Right lobe of liver (tissue), 6 donors: ENCODE results near the gene NPR3. TPM values are rescaled to one million over a fixed set of nuclear protein-coding genes. Genes with fewer than 3 reads are reported as not detected.
"Not testable (repeated sequence)": the region's sequence is repeated elsewhere in the genome, so short reads cannot be mapped to it uniquely, and the experiment has no call there.

Source experiments
- ATAC-seq, 4 donors: fragments of 200-7000 bp; cut with Tn5 transposase; one replicate each; pipeline ENCODE4 v1.9.1; 2020; ENCODE audit warnings: mild to moderate bottlenecking in 4 of 4, moderate library complexity in 4 of 4
- DNase-seq, 3 donors: peaks; one replicate each; pipeline ENCODE4 v3.0.0-alpha.2; 2020
- H3K27ac ChIP-seq, 3 donors: fragments of 200-600 bp; one replicate each; pipeline ENCODE4 v1.8.0; 2022
- H3K27me3 ChIP-seq, 2 donors: fragments of 200-600 bp; one replicate each; pipeline ENCODE4 v1.8.0; 2022
- H3K36me3 ChIP-seq, 4 donors: fragments of 200-600 bp; sonication (generic) in 1 of 4; one replicate each; pipeline versions ENCODE4 v1.5.1 to v1.8.0; 2017 to 2022; ENCODE audit warnings: control low read depth in 1 of 4
- H3K4me1 ChIP-seq, 4 donors: fragments of 200-600 bp; sonication (generic) in 1 of 4; one replicate each; pipeline versions ENCODE4 v1.5.1 to v1.8.0; 2017 to 2022; ENCODE audit warnings: control low read depth in 1 of 4
- H3K4me3 ChIP-seq, 3 donors: fragments of 200-600 bp; one replicate each; pipeline ENCODE4 v1.8.0; 2022
- H3K9me3 ChIP-seq, 4 donors: fragments of 200-600 bp; sonication (generic) in 1 of 4; one replicate each; pipeline versions ENCODE4 v1.5.1 to v1.8.0; 2017 to 2022; ENCODE audit warnings: control low read depth in 1 of 4
- POLR2A ChIP-seq: fragments of 450-650 bp; IDR thresholded peaks from one replicate; pipeline ENCODE4 v1.6.1; 2017; ENCODE audit warnings: antibody characterized with exemption, mild to moderate bottlenecking
- WGBS: methylation state at CpG from one replicate; pipeline ENCODE4 v1.1.6; 2018; ENCODE audit warnings: low coverage, low lambda C conversion rate; ENCODE audit not compliant: insufficient coverage; ENCODE audit errors: missing lambda C conversion rate; 5-methylcytosine and 5-hydroxymethylcytosine counted together
- intact Hi-C, 2 donors: fragments of 100-400 bp; cut with DNase I; formaldehyde crosslinking; loops; one replicate each; pipeline versions ENCODE4 v1.11.2 to v1.14.1; 2022
- total RNA-seq, 6 experiments: library from RNA; depleted of rRNA in 2 of 6; stranded (reverse); fragments of >200 nt in 2 of 6; fragmentation: NEBNext Ultra II Directional in 3 of 6; extraction: Animal tissue kit (Norgen Biotek cat#: 25700) in 3 of 6; gene quantifications; one replicate each; pipeline versions ENCODE4 v1.1.0 to v1.2.4, GENCODE V29; 2016 to 2023
- TF ChIP-seq, protein P1 (sequence below), 4 donors: fragments of 200-600 bp in 3 of 4; fragments of 450-650 bp in 1 of 4; IDR thresholded peaks; one replicate each; pipeline versions ENCODE4 v1.5.1 to v1.8.0; 2016 to 2022; ENCODE audit warnings: antibody characterized with exemption in 4 of 4, mild to moderate bottlenecking in 2 of 4
- donor health status: DM: no; HTN: yes; CAD: no.
- donor health status: DM: no; HTN: no; CAD: no.
- donor health status: DM: no; HTN: no; CAD: no.
- donor health status: DM: no; HTN: yes; CAD: no.
- donor health status: DM: no; HTN: yes; CAD: no.

NPR3 gene
- total RNA-seq, 6 experiments from 2014 or later: 0.98 to 3.2 (median 2.4) TPM

DNA sequence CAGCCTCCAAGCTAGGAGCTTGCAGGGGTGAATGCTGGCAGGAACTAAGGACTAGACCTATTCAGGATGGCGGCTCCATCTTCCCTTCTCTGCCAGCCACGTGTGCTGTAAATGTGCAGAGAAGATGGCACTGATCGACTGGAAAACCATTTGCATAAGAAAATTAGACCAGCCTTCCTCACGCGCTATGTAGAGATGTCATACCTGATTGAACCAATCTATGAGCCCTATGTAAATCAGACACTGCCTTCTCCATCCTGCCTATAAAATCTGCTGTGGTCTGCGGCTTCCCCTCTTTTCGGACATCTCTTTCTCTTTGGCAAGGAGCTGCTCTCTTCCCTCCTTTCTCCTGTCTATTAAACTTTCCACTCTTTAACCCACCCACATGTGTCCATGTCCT, 91.6 kb downstream of the NPR3 start:
- no peaks in the 10 kb centered on the region for H3K27me3 ChIP-seq
- no peak overlapping the region for H3K27ac ChIP-seq
- 83% methylated on average over 7 of the region's 7 CpGs for WGBS
- H3K4me3 ChIP-seq: no peak overlapping the region
- ATAC-seq: no peak
- no peaks in the 10 kb centered on the region for H3K36me3 ChIP-seq
- no peak for TF ChIP-seq POLR2A
- TF ChIP-seq, protein P1, sequence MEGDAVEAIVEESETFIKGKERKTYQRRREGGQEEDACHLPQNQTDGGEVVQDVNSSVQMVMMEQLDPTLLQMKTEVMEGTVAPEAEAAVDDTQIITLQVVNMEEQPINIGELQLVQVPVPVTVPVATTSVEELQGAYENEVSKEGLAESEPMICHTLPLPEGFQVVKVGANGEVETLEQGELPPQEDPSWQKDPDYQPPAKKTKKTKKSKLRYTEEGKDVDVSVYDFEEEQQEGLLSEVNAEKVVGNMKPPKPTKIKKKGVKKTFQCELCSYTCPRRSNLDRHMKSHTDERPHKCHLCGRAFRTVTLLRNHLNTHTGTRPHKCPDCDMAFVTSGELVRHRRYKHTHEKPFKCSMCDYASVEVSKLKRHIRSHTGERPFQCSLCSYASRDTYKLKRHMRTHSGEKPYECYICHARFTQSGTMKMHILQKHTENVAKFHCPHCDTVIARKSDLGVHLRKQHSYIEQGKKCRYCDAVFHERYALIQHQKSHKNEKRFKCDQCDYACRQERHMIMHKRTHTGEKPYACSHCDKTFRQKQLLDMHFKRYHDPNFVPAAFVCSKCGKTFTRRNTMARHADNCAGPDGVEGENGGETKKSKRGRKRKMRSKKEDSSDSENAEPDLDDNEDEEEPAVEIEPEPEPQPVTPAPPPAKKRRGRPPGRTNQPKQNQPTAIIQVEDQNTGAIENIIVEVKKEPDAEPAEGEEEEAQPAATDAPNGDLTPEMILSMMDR (IDR thresholded peaks at IDR 0.05): no peak
- H3K9me3 ChIP-seq: no peaks in the 10 kb centered on the region
- intact Hi-C loops: no loop called here
- DNase-seq: no peak
- no peaks in the 10 kb centered on the region for H3K4me1 ChIP-seq

DNA sequence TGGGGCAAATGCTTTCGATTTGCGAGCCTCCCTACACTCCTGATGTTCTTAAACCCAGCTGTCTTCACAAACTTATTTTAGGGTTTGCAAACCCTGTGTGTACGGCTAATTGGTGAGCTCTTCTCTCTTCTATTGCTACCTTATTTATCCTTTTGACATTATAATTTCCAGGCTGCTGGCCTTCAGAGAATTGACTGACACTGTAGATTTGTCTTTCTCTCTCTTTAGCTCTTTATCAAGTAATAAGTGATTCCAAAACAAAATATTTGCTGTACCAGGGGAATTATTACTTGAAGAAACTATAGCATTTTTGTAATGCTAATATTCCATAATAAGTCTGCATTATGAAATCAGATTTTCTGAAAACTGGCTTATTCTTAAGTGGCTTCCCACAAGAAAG, 92.5 kb downstream of the NPR3 start:
- intact Hi-C loops: no loop called here
- H3K36me3 ChIP-seq: no peaks in the 10 kb centered on the region
- H3K4me1 ChIP-seq: no peaks in the 10 kb centered on the region
- no peak overlapping the region for H3K27ac ChIP-seq
- H3K9me3 ChIP-seq: no peaks in the 10 kb centered on the region
- 86% methylated on average over 3 of the region's 3 CpGs for WGBS
- H3K27me3 ChIP-seq: no peaks in the 10 kb centered on the region
- TF ChIP-seq POLR2A: no peak
- TF ChIP-seq, protein P1 (IDR thresholded peaks at IDR 0.05): no peak
- no peak overlapping the region for H3K4me3 ChIP-seq
- DNase-seq: no peak
- no peak for ATAC-seq

DNA sequence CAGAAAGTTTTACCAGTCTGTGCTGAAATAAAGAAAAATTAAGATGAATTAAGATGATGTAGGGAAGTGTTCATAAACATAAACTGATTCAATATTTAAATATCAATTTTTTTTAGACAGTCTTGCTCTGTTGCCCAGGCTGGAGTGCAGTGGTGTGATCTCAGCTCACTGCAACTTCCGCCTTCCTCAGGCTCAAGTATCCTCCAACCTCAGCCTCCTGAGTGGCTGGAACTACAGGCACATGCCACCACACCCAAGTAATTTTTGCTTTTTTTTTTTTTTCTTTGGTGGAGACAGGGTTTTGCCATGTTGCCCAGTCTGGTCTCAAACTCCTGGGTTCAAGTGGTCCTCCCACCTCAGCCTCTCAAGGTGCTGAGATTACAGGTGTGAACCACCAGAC, 94.3 kb downstream of the NPR3 start:
- H3K36me3 ChIP-seq, intact Hi-C loops, H3K27ac ChIP-seq, H3K27me3 ChIP-seq, H3K9me3 ChIP-seq, H3K4me3 ChIP-seq, H3K4me1 ChIP-seq, ATAC-seq, DNase-seq: not testable (repeated sequence)
- WGBS: 86% methylated on average over 1 of the region's 1 CpG

DNA sequence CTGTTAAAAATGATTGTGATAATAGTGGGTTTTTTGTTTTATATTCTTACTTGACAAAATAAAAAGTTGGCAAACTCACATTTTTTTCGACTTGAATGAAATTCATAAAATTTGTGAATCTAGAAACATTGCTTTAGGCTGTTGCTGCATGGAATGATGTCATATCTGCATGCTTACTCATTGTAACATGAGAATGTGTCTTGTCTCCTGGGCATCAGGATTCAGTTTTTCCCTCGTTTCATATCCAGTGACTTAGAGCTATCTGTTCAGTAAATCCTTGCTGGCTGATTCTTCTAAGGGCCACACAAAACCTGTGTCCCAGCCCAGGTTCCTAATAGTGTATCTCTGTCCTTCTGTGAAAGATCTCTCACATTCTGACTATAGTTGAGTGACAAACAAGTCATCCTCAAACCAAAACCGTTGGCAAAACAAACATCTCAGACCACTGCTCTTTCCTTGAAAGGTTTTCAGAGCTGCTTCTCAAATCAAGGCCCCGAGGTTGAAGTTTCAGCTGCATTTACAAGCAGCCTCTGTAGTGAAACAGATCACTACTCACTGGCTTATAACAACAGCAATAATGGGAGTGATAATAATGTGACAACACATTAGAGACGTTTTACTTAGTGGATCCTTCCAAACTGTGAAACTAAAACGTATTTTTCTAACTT, 95.0 kb downstream of the NPR3 start:
- intact Hi-C loops: no loop called here
- Histone ChIP-seq H3K27ac (no peak overlapping the region), H3K4me3 (no peak overlapping the region), H3K27me3 (no peaks in the 10 kb centered on the region), H3K9me3 (no peaks in the 10 kb centered on the region), H3K4me1 (peaks cover 0 to 3% (median 0%) of the 10 kb centered on the region in 4 donors), H3K36me3 (no peaks in the 10 kb centered on the region)
- no peak for ATAC-seq
- no peak for DNase-seq
- TF ChIP-seq, protein P1 (IDR thresholded peaks at IDR 0.05): no peak
- no peak for TF ChIP-seq POLR2A
- 21% methylated on average over 6 of the region's 6 CpGs for WGBS

DNA sequence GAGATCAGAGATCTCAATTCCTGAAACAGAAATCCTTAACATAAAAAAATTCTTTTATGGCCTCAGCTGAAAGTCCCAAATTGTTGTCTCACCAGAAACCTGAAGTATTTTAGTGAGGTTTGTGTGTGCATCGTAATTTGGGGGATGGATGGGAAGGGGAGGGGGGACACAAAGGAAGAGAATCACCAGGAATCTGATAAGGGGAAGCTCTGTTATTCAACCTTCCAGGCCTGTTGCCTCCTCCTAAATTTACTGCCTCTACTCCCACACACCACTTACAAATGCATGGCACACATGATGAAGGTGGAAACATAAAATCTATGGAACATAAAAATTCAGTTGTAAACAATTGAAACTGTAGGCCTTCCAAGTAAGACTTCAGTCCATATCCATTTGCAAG, 97.7 kb downstream of the NPR3 start:
- Histone ChIP-seq H3K4me3 (no peak overlapping the region), H3K27ac (no peak overlapping the region), H3K4me1 (peaks cover 0 to 4% (median 0%) of the 10 kb centered on the region in 4 donors), H3K36me3 (no peaks in the 10 kb centered on the region), H3K9me3 (no peaks in the 10 kb centered on the region), H3K27me3 (no peaks in the 10 kb centered on the region)
- TF ChIP-seq, protein P1 (IDR thresholded peaks at IDR 0.05): no peak
- TF ChIP-seq POLR2A: no peak
- 57% methylated on average over 1 of the region's 1 CpG for WGBS
- intact Hi-C loops: no loop called here
- ATAC-seq (no peak), DNase-seq (no peak)
